ENCODE data around the gene HPD. TPM values are rescaled to one million over a fixed set of nuclear protein-coding genes. Genes with fewer than 3 reads are reported as not detected.

HPD gene
- total and polyA plus RNA-seq, 2 of the 4 experiments (the other 2 are of a cell fraction): 0.15 to 0.18 TPM

DNA sequence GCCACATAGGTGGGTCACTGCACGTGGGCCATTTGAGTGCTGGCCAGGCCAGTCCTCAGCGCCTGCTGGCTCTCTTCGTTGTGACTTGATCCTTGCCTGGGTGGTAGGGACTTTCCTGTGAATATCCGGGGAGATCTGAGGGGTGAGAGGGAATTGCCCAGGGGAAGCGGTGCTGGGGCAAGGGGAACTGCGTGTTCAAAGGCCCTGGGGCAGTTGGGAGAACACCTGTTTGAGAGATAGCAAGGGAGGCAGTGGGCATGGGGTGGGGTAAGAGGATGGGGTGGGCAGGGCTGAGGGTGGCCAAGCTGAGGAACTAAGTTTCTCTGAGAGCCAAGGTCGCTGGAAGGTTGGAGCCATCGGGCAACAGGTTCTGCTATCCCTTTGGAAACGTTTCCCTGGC is 29.8 kb downstream of the HPD start:
- in situ Hi-C loops (cut with MboI; ENCODE audit: low sequenced_read_pairs): no loop called here
- H3K27me3 ChIP-seq (ENCODE audit: control insufficient read depth, insufficient read depth, low read length): no peaks in the 10 kb centered on the region
- H2BK15ac ChIP-seq (ENCODE audit: low read depth, low read length): no peak overlapping the region
- H2BK120ac ChIP-seq (ENCODE audit: low read depth, low read length): no peak overlapping the region
- no peak overlapping the region for H2AK5ac ChIP-seq (ENCODE audit: low read depth, low read length)
- no peak overlapping the region for H3K27ac ChIP-seq (ENCODE audit: insufficient read depth, low read length)
- H3K4ac ChIP-seq (ENCODE audit: low read depth, low read length): no peak overlapping the region
- H2BK20ac ChIP-seq (ENCODE audit: low read depth, low read length): no peak overlapping the region
- peaks cover 60% of the 10 kb centered on the region for H3K36me3 ChIP-seq (ENCODE audit: control insufficient read depth, insufficient read depth, low read length)
- H3K9ac ChIP-seq (ENCODE audit: low read depth, low read length): no peak overlapping the region
- peaks cover 18 to 42% of the 10 kb centered on the region in 2 experiments for H3K79me1 ChIP-seq (ENCODE audit: low read depth in 1 of 2, low read length in 2 of 2)
- CTCF ChIA-PET: no interaction called here
- no peaks in the 10 kb centered on the region for H3K9me1 ChIP-seq (ENCODE audit: insufficient read depth, low read length)
- no peak overlapping the region for H2BK5ac ChIP-seq (ENCODE audit: low read depth, low read length, poor library complexity, severe bottlenecking)
- 100% methylated on average over 2 of the region's 9 CpGs; no CpG with 5 or more reads in 1 of the 2 experiments for WGBS, 2 experiments (ENCODE audit: extremely low coverage in 2 of 2, insufficient read length in 1 of 2)
- no peak for TF ChIP-seq NFE2L2 (IDR thresholded peaks at IDR 0.05; ENCODE audit: low read depth, low read length)
- TF ChIP-seq CEBPB (IDR thresholded peaks at IDR 0.05; ENCODE audit: low read depth, low read length): no peak
- TF ChIP-seq FOS (IDR thresholded peaks at IDR 0.05; ENCODE audit: low read depth, low read length): no peak
- TF ChIP-seq MAFK (IDR thresholded peaks at IDR 0.05; ENCODE audit: low read depth, low read length): no peak
- TF ChIP-seq RCOR1 (IDR thresholded peaks at IDR 0.05; ENCODE audit: insufficient replicate concordance, low read length): no peak
- TF ChIP-seq CTCF (conservative IDR thresholded peaks at IDR 0.05; ENCODE audit: low read depth, low read length): no peak
- TF ChIP-seq MAZ (IDR thresholded peaks at IDR 0.05; ENCODE audit: borderline replicate concordance, low read depth, low read length): no peak
- no peak for TF ChIP-seq RAD21 (IDR thresholded peaks at IDR 0.05; ENCODE audit: low read length)
- no peak for TF ChIP-seq SMC3 (IDR thresholded peaks at IDR 0.05; ENCODE audit: low read depth, low read length)
- no peak for TF ChIP-seq RFX5 (IDR thresholded peaks at IDR 0.05; ENCODE audit: low read depth, low read length)
- TF ChIP-seq, protein P1, sequence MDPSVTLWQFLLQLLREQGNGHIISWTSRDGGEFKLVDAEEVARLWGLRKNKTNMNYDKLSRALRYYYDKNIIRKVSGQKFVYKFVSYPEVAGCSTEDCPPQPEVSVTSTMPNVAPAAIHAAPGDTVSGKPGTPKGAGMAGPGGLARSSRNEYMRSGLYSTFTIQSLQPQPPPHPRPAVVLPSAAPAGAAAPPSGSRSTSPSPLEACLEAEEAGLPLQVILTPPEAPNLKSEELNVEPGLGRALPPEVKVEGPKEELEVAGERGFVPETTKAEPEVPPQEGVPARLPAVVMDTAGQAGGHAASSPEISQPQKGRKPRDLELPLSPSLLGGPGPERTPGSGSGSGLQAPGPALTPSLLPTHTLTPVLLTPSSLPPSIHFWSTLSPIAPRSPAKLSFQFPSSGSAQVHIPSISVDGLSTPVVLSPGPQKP (IDR thresholded peaks at IDR 0.05; ENCODE audit: borderline replicate concordance, low read depth, low read length): no peak
- no peak for TF ChIP-seq MXI1 (IDR thresholded peaks at IDR 0.05; ENCODE audit: borderline replicate concordance, low read depth, low read length)
- H4K91ac ChIP-seq (ENCODE audit: insufficient read depth, low read depth, low read length): no peak overlapping the region
- ATAC-seq (ENCODE audit: low read depth) (no peak), DNase-seq (no peak)
- intact Hi-C loops (cut with micrococcal nuclease): no loop called here
- dilution Hi-C loops (cut with HindIII; ENCODE audit: low sequenced_read_pairs, unreplicated experiment): no loop called here
- H2AFZ ChIP-seq (replicated peaks; ENCODE audit: low read length, poor library complexity): no peak overlapping the region
- no peak overlapping the region for H3K56ac ChIP-seq (ENCODE audit: extremely low read depth, insufficient read depth, low read length)
- no peak overlapping the region for H2AK9ac ChIP-seq (replicated peaks; ENCODE audit: low read depth, low read length, poor library complexity)
- H3K18ac ChIP-seq (ENCODE audit: low read depth, low read length): no peak overlapping the region
- no peak overlapping the region for H3K14ac ChIP-seq (replicated peaks; ENCODE audit: low read depth, low read length)
- no peak overlapping the region for H4K8ac ChIP-seq (ENCODE audit: low read depth in 2 of 2, low read length in 2 of 2)
- no peak overlapping the region for H3K4me2 ChIP-seq (ENCODE audit: low read depth, low read length)
- no peak overlapping the region for H4K5ac ChIP-seq (ENCODE audit: low read depth, low read length)
- H3K4me1 ChIP-seq (ENCODE audit: control insufficient read depth, insufficient read depth, low read length): no peaks in the 10 kb centered on the region
- POLR2A ChIA-PET (ENCODE audit: unreplicated experiment): no interaction called here
- no peak overlapping the region for H3K23ac ChIP-seq (ENCODE audit: low read depth, low read length)
- H3K4me3 ChIP-seq (ENCODE audit: insufficient read depth, low read depth, low read length): no peak overlapping the region
- H3K9me3 ChIP-seq (ENCODE audit: control insufficient read depth, insufficient read depth, low read length): no peaks in the 10 kb centered on the region
- BruUV-seq (replicated peaks): no TSS peak
- peaks cover 6% of the 10 kb centered on the region for H4K20me1 ChIP-seq (ENCODE audit: insufficient read depth, low read length)
